DOHH2 (cell line): ENCODE results near the gene MYB.
A peak's percentile ranks its signal among the peaks of the same experiment; 100 is the strongest.

Source experiments
- H3F3A ChIP-seq: fragments of 200-600 bp; sonication (generic), shearing (Covaris generic); 2 replicates; pipeline ENCODE4 v1.6.0; 2016; ENCODE audit warnings: antibody characterized with exemption, mild to moderate bottlenecking; ENCODE audit not compliant: control insufficient read depth, insufficient read depth
- H3K27ac ChIP-seq: fragments of 200-600 bp; sonication (generic); 2 replicates; pipeline ENCODE4 v1.5.1; 2014; ENCODE audit warnings: low read depth, mild to moderate bottlenecking, low read length, moderate library complexity
- H3K27me3 ChIP-seq: fragments of 200-600 bp; sonication (generic); 2 replicates; pipeline ENCODE4 v1.6.1; 2014; ENCODE audit warnings: mild to moderate bottlenecking, low read length, mixed read lengths; ENCODE audit not compliant: control insufficient read depth
- H3K36me3 ChIP-seq: fragments of 200-600 bp; sonication (generic); 2 replicates; pipeline ENCODE4 v1.6.1; 2014; ENCODE audit warnings: mild to moderate bottlenecking, low read length, moderate library complexity, mixed read lengths; ENCODE audit not compliant: control insufficient read depth
- H3K4me1 ChIP-seq: fragments of 200-600 bp; sonication (generic); 2 replicates; pipeline ENCODE4 v1.6.1; 2014; ENCODE audit warnings: mild to moderate bottlenecking, low read length, mixed read lengths; ENCODE audit not compliant: control insufficient read depth
- H3K4me2 ChIP-seq: fragments of 200-600 bp; sonication (generic); 2 replicates; pipeline ENCODE4 v1.6.0; 2014; ENCODE audit warnings: mild to moderate bottlenecking, low read length, moderate library complexity
- H3K4me3 ChIP-seq: fragments of 200-600 bp; sonication (generic); 2 replicates; pipeline ENCODE4 v1.5.1; 2014; ENCODE audit warnings: mild to moderate bottlenecking, low read length, mixed read lengths
- H3K79me2 ChIP-seq: fragments of 200-600 bp; sonication (generic); 2 replicates; pipeline ENCODE4 v1.6.1; 2014; ENCODE audit warnings: mild to moderate bottlenecking, low read length, mixed read lengths; ENCODE audit not compliant: control insufficient read depth
- H3K9me2 ChIP-seq: fragments of 200-600 bp; sonication (generic); replicated peaks from 2 replicates; pipeline ENCODE4 v1.6.1; 2014; ENCODE audit warnings: mild to moderate bottlenecking, low read length, mixed read lengths; ENCODE audit not compliant: control insufficient read depth
- H3K9me3 ChIP-seq: fragments of 200-600 bp; sonication (generic); 2 replicates; pipeline ENCODE4 v1.6.1; 2014; ENCODE audit warnings: antibody characterized with exemption, low read length, mixed read lengths; ENCODE audit not compliant: control insufficient read depth, insufficient read depth
- H4K20me1 ChIP-seq: fragments of 200-600 bp; sonication (generic); 2 replicates; pipeline ENCODE4 v1.6.0; 2014; ENCODE audit warnings: low read depth, mild to moderate bottlenecking, antibody characterized with exemption, low read length, moderate library complexity; ENCODE audit not compliant: control insufficient read depth, insufficient read depth
- EZH2phosphoT487 ChIP-seq: fragments of 200-600 bp; sonication (generic); IDR thresholded peaks from 2 replicates; pipeline ENCODE4 v1.6.1; 2017; ENCODE audit warnings: borderline replicate concordance, mild to moderate bottlenecking, antibody characterized with exemption, low read length, moderate library complexity, mixed read lengths
- TF ChIP-seq, protein P1 (sequence below): fragments of 200-600 bp; sonication (generic); IDR thresholded peaks from one replicate; pipeline ENCODE4 v1.5.1; 2014; ENCODE audit warnings: antibody characterized with exemption, mild to moderate bottlenecking, low read depth, low read length; ENCODE audit not compliant: poor library complexity, severe bottlenecking

The MYB gene

DNA sequence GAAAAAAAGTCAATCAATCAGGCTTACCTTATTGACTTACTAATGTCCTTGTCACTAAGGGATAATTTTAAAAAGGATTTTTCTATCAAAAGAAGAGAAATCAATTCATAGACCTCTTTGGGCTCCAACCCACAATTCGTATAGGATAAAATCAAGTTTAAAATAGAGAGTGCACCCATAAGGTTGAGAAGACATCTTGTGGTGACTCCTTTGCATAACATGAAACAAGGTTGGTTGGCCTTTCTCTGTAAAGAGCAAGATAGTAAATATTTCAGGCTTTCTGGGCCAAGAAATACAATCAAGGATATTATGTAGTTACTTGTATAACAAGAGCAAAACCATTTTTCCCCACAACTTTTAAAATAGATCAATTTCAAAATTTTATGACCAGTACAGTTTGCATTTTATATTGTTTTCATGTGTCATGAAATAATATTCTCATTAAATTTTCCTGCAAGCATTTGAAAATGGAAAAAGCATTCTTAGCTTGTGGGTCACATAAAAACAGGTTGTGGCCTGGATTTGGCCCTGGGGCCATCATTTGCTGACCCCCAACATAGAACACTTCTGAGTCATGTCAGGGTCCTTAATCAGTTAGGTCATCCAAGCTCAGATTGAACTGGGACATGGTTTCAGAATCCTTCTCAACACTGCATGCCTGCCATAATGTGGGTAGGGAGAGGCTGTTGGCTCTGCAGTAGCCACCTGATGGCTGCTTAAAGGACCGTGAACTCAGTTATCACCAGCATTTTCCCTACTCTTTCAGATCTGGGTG lies 76.7 kb downstream of the MYB start:
- no peaks in the 10 kb centered on the region for H3F3A ChIP-seq
- H3K4me1 ChIP-seq: no peaks in the 10 kb centered on the region
- no peaks in the 10 kb centered on the region for H3K9me3 ChIP-seq
- H3K27ac ChIP-seq: no peak overlapping the region
- H3K4me2 ChIP-seq: no peak overlapping the region
- no peaks in the 10 kb centered on the region for H4K20me1 ChIP-seq
- TF ChIP-seq, protein P1, sequence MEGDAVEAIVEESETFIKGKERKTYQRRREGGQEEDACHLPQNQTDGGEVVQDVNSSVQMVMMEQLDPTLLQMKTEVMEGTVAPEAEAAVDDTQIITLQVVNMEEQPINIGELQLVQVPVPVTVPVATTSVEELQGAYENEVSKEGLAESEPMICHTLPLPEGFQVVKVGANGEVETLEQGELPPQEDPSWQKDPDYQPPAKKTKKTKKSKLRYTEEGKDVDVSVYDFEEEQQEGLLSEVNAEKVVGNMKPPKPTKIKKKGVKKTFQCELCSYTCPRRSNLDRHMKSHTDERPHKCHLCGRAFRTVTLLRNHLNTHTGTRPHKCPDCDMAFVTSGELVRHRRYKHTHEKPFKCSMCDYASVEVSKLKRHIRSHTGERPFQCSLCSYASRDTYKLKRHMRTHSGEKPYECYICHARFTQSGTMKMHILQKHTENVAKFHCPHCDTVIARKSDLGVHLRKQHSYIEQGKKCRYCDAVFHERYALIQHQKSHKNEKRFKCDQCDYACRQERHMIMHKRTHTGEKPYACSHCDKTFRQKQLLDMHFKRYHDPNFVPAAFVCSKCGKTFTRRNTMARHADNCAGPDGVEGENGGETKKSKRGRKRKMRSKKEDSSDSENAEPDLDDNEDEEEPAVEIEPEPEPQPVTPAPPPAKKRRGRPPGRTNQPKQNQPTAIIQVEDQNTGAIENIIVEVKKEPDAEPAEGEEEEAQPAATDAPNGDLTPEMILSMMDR: peak; percentile 24
- TF ChIP-seq EZH2phosphoT487: no peak
- H3K4me3 ChIP-seq: no peak overlapping the region
- H3K79me2 ChIP-seq: no peaks in the 10 kb centered on the region
- H3K9me2 ChIP-seq: no peaks in the 10 kb centered on the region
- H3K36me3 ChIP-seq: no peaks in the 10 kb centered on the region
- no peaks in the 10 kb centered on the region for H3K27me3 ChIP-seq

DNA sequence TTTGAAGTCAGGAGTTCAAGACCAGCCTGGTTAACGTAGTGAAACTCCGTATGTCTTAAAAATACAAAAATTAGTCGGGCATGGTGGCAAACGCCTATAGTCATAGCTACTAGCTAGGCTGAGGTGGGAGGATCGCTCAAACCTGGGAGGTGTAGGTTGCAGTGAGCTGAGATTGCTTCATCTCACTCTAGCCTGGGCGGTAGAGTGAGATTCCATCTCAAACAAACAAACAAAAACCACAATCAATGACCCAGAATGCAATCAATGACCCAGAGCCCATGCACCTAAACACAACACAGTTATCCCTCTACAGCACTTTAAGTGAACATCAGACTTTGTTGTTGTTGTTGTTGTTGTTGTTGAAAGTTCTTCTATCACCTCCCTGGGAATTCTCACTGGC lies 77.9 kb downstream of the MYB start:
- Histone ChIP-seq H4K20me1 (no peaks in the 10 kb centered on the region), H3K36me3 (no peaks in the 10 kb centered on the region), H3K4me2 (no peak overlapping the region), H3K27me3 (no peaks in the 10 kb centered on the region), H3K27ac (no peak overlapping the region), H3K4me1 (no peaks in the 10 kb centered on the region), H3F3A (no peaks in the 10 kb centered on the region), H3K4me3 (no peak overlapping the region), H3K9me2 (no peaks in the 10 kb centered on the region), H3K9me3 (no peaks in the 10 kb centered on the region), H3K79me2 (no peaks in the 10 kb centered on the region)
- TF ChIP-seq, protein P1: no peak
- no peak for TF ChIP-seq EZH2phosphoT487

DNA sequence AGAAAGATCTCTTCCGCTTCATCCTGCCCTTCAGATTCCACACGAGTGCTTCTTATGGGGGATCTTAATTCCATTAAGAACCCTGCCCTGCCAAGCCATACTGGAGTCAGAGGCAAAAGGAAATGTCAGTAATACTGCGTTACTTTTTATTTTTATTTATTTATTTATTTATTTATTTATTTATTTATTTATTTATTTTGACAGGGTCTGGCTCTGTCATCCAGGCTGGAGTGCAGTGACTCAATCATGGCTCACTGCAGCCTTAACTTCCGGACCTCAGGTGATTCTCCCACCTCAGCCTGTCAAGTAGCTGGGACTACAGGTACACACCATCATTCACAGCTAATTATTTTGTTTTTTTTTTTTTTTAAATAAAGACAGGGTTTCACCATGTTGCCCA lies 79.5 kb downstream of the MYB start:
- no peak overlapping the region for H3K4me2 ChIP-seq
- no peaks in the 10 kb centered on the region for H3K79me2 ChIP-seq
- no peaks in the 10 kb centered on the region for H3K36me3 ChIP-seq
- H3K9me2 ChIP-seq: no peaks in the 10 kb centered on the region
- H3K4me3 ChIP-seq: no peak overlapping the region
- no peaks in the 10 kb centered on the region for H3F3A ChIP-seq
- H3K27me3 ChIP-seq: no peaks in the 10 kb centered on the region
- TF ChIP-seq, protein P1: no peak
- TF ChIP-seq EZH2phosphoT487: no peak
- peaks cover 13% of the 10 kb centered on the region for H3K4me1 ChIP-seq
- H3K27ac ChIP-seq: no peak overlapping the region
- no peaks in the 10 kb centered on the region for H3K9me3 ChIP-seq
- H4K20me1 ChIP-seq: no peaks in the 10 kb centered on the region
